DLD1 (cell line): ENCODE data around the gene REL.
"Not testable (repeated sequence)": the region's sequence is repeated elsewhere in the genome, so short reads cannot be mapped to it uniquely, and the experiment has no call there.

ENCODE experiments used
- in situ Hi-C: cut with HindIII; loops from 2 replicates; pipeline ENCODE4 v1.10.0; 2017; ENCODE audit warnings: low sequenced_read_pairs

Gene REL

GRCh38 chr2:60907329-60907728 lies 26.0 kb downstream of the REL start:
- in situ Hi-C loops = no loop called here

GRCh38 chr2:60925994-60926740 lies 44.8 kb downstream of the REL start:
- in situ Hi-C loops = no loop called here

- in situ Hi-C loops = no loop called here
These were observed 45.6 kb downstream of the REL start for GRCh38 chr2:60926741-60927552.

GRCh38 chr2:60932061-60932460 lies 50.7 kb downstream of the REL start:
- in situ Hi-C loops = not testable (repeated sequence)

GRCh38 chr2:60932954-60933353 lies 51.6 kb downstream of the REL start:
- in situ Hi-C loops = no loop called here

GRCh38 chr2:60934165-60934722 lies 52.9 kb downstream of the REL start:
- in situ Hi-C loops = no loop called here

GRCh38 chr2:60936757-60937156 lies 55.4 kb downstream of the REL start:
- in situ Hi-C loops = no loop called here

- in situ Hi-C loops = no loop called here
These were observed 56.9 kb downstream of the REL start for GRCh38 chr2:60938301-60938700.

GRCh38 chr2:60939622-60940021 lies 58.2 kb downstream of the REL start:
- in situ Hi-C loops = no loop called here

GRCh38 chr2:60945341-60945740 lies 64.0 kb downstream of the REL start:
- in situ Hi-C loops = no loop called here

- in situ Hi-C loops = no loop called here
These were observed 65.7 kb downstream of the REL start for GRCh38 chr2:60947056-60947455.

- in situ Hi-C loops = no loop called here
These were observed 66.8 kb downstream of the REL start for GRCh38 chr2:60948161-60948560.

- in situ Hi-C loops = no loop called here
These were observed 67.7 kb downstream of the REL start for GRCh38 chr2:60948926-60949579.

GRCh38 chr2:60954139-60954538 lies 72.8 kb downstream of the REL start:
- in situ Hi-C loops = no loop called here

- in situ Hi-C loops = no loop called here
These were observed 75.8 kb downstream of the REL start for GRCh38 chr2:60957224-60957623.

- in situ Hi-C loops = no loop called here
These were observed 76.3 kb downstream of the REL start for GRCh38 chr2:60957643-60958042.

- in situ Hi-C loops = no loop called here
These were observed 77.0 kb downstream of the REL start for GRCh38 chr2:60958361-60958760.

- in situ Hi-C loops = no loop called here
These were observed 77.4 kb downstream of the REL start for GRCh38 chr2:60958800-60959199.

- in situ Hi-C loops = no loop called here
These were observed 78.1 kb downstream of the REL start for GRCh38 chr2:60959501-60959900.

- in situ Hi-C loops = no loop called here
These were observed 79.3 kb downstream of the REL start for GRCh38 chr2:60960706-60961105.

- in situ Hi-C loops = no loop called here
These were observed 80.1 kb downstream of the REL start for GRCh38 chr2:60961457-60961856.
